Uterus (tissue), 2 donors: Measurements from ENCODE around the gene LBHD1.
"Not testable (repeated sequence)": the region's sequence is repeated elsewhere in the genome, so short reads cannot be mapped to it uniquely, and the experiment has no call there.

Experiments used
- POLR2A ChIP-seq, 2 donors: fragments of 450-650 bp; IDR thresholded peaks; one replicate each; pipeline ENCODE4 v1.6.1; 2016; ENCODE audit warnings: antibody characterized with exemption in 2 of 2, mild to moderate bottlenecking in 1 of 2, moderate library complexity in 1 of 2
- TF ChIP-seq, protein P1 (sequence below), 4 experiments: fragments of 200-600 bp in 2 of 4; fragments of 450-650 bp in 2 of 4; sonication (generic) in 2 of 4; IDR thresholded peaks; one replicate each; pipeline ENCODE4 v1.5.1; 2016 to 2019; ENCODE audit warnings: antibody characterized with exemption in 4 of 4, mild to moderate bottlenecking in 2 of 4, moderate library complexity in 1 of 4

- not testable (repeated sequence) for TF ChIP-seq POLR2A (IDR thresholded peaks at IDR 0.05)
- TF ChIP-seq, protein P1, sequence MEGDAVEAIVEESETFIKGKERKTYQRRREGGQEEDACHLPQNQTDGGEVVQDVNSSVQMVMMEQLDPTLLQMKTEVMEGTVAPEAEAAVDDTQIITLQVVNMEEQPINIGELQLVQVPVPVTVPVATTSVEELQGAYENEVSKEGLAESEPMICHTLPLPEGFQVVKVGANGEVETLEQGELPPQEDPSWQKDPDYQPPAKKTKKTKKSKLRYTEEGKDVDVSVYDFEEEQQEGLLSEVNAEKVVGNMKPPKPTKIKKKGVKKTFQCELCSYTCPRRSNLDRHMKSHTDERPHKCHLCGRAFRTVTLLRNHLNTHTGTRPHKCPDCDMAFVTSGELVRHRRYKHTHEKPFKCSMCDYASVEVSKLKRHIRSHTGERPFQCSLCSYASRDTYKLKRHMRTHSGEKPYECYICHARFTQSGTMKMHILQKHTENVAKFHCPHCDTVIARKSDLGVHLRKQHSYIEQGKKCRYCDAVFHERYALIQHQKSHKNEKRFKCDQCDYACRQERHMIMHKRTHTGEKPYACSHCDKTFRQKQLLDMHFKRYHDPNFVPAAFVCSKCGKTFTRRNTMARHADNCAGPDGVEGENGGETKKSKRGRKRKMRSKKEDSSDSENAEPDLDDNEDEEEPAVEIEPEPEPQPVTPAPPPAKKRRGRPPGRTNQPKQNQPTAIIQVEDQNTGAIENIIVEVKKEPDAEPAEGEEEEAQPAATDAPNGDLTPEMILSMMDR (IDR thresholded peaks at IDR 0.05), result not testable (repeated sequence)
Observed at GRCh38 chr11:62703921-62704320, 31.9 kb upstream of the LBHD1 start.
